Measurements from ENCODE around the gene FGD1. TPM values are rescaled to one million over a fixed set of nuclear protein-coding genes. Genes with fewer than 3 reads are reported as not detected.
A peak's percentile ranks its signal among the peaks of the same experiment; 100 is the strongest.

The FGD1 gene
- total RNA-seq, 6 experiments from 2014 or later = 0.51 to 1.4 (median 0.77) TPM

DNA sequence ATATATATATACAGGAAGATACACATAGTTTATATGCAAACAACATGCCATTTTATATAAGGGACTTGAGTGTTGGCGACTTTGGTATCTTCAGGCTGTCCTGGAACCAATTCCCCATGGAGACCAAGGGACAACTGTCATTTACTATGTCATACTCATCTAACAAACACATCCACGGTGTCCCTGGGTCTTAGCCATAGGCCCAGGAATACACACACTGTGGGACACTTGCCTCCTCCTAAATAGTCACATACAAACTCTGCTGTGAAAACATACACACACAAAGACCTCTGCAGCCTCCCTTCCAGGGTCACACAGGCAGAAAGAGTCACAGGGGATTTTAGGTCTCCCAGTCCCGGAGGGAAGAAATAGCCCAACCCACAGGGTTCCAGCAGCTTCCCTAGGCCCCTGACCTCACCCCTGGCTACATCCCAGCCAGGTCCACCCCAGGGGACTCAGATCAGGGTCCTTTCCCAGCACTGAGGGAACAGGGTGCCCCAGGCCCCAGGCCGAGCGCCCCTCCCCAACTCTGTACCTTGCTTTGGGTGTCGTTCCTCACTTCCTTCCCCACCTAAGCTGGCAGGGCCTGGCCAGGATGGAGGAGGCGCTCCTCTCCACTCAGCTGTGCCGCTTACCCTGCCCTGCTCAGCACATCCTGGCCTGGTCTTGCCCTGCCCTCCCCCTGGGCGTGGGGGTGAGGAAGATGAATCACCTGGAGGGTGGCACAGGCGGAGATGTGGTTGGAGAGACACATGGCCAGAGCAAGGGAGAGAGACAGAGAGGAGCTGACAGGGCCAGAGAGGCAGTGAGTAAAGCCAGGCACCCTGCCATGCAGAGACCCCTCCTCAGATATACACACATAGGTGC is 21.8 kb downstream of the FGD1 start:
- H3K27ac ChIP-seq = no peak overlapping the region
- peak in 1 of 4 donors; percentile 15 for ATAC-seq
- H3K36me3 ChIP-seq = no peaks in the 10 kb centered on the region
- no peaks in the 10 kb centered on the region for H3K9me3 ChIP-seq
- TF ChIP-seq, protein P1, sequence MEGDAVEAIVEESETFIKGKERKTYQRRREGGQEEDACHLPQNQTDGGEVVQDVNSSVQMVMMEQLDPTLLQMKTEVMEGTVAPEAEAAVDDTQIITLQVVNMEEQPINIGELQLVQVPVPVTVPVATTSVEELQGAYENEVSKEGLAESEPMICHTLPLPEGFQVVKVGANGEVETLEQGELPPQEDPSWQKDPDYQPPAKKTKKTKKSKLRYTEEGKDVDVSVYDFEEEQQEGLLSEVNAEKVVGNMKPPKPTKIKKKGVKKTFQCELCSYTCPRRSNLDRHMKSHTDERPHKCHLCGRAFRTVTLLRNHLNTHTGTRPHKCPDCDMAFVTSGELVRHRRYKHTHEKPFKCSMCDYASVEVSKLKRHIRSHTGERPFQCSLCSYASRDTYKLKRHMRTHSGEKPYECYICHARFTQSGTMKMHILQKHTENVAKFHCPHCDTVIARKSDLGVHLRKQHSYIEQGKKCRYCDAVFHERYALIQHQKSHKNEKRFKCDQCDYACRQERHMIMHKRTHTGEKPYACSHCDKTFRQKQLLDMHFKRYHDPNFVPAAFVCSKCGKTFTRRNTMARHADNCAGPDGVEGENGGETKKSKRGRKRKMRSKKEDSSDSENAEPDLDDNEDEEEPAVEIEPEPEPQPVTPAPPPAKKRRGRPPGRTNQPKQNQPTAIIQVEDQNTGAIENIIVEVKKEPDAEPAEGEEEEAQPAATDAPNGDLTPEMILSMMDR (IDR thresholded peaks at IDR 0.05) = no peak
- TF ChIP-seq POLR2A (IDR thresholded peaks at IDR 0.05) = no peak
- WGBS (ENCODE audit: insufficient coverage, low coverage, low lambda C conversion rate, missing lambda C conversion rate) = 80% methylated on average over 6 of the region's 10 CpGs
- intact Hi-C loops (cut with DNase I) = no loop called here
- H3K4me3 ChIP-seq = no peak overlapping the region
- DNase-seq = no peak
- no peaks in the 10 kb centered on the region for H3K4me1 ChIP-seq
- no peaks in the 10 kb centered on the region for H3K27me3 ChIP-seq

DNA sequence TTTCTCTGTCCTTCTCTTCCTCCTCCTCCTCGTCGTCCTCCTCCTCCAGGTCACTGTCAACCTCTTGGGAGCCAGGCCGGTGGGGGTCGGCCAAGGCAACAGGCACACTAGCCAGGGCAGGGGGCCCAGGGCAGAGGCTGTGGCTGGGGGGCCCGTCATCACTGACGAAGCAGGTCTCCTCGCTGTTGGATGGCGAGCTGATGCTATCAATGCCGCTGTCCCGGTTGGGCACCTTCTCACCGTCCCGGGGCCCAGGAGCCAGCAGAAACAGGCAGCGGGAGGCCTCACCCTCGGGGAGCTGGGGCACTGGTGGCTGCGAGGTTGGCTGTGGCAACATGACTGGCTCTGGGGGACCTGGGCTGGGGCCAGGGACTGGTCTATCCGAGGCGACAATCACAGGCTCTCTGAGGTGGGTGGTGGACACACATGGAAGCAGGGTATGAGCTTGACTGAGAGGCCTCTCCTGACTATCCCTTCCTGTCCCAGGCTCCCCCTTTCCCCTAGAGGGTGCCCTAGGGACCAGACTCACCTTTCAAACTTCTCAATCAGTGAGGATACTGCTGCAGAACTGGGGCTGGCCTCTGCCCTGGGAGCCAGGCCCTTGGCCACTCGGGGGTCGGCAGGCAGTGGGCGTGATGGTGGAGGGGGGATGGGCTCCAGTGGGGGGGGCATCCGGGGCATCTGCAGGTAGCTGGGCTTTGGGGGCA is 25.8 kb downstream of the FGD1 start:
- TF ChIP-seq, protein P1 (IDR thresholded peaks at IDR 0.05) = no peak
- no peak for TF ChIP-seq POLR2A (IDR thresholded peaks at IDR 0.05)
- 72% methylated on average over 7 of the region's 21 CpGs for WGBS (ENCODE audit: insufficient coverage, low coverage, low lambda C conversion rate, missing lambda C conversion rate)
- H3K36me3 ChIP-seq = no peaks in the 10 kb centered on the region
- ATAC-seq (peak in 1 of 4 donors; percentile 9), DNase-seq (no peak)
- no peaks in the 10 kb centered on the region for H3K9me3 ChIP-seq
- no peaks in the 10 kb centered on the region for H3K27me3 ChIP-seq
- no peak overlapping the region for H3K27ac ChIP-seq
- no peaks in the 10 kb centered on the region for H3K4me1 ChIP-seq
- H3K4me3 ChIP-seq = no peak overlapping the region
- intact Hi-C loops (cut with DNase I) = no loop called here

DNA sequence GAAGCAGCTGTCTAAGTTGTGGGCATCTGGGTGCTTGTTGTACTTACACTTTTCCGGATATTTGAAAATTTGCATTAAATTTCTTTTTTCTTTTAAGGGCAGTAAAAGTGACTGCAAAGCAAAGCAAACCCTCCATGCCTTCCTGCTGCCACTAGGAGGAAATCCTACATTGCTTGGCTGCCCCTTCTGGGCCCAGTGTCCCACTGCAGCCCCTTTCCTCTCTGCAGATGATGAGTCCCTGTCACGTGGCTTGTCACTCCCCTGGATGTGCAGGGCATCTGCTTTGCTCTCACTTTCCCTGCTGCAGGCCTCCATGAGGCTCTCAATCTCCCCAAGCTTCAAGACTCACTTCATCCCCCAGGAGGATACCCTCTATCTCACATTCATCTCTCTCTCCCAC is 43.1 kb downstream of the FGD1 start:
- H3K4me1 ChIP-seq = no peaks in the 10 kb centered on the region
- ATAC-seq (no peak), DNase-seq (no peak)
- intact Hi-C loops (cut with DNase I) = no loop called here
- H3K4me3 ChIP-seq = no peak overlapping the region
- WGBS (ENCODE audit: insufficient coverage, low coverage, low lambda C conversion rate, missing lambda C conversion rate) = 45% methylated on average over 2 of the region's 2 CpGs
- H3K27ac ChIP-seq = no peak overlapping the region
- no peaks in the 10 kb centered on the region for H3K36me3 ChIP-seq
- H3K9me3 ChIP-seq = no peaks in the 10 kb centered on the region
- no peaks in the 10 kb centered on the region for H3K27me3 ChIP-seq
- no peak for TF ChIP-seq POLR2A (IDR thresholded peaks at IDR 0.05)
- TF ChIP-seq, protein P1 (IDR thresholded peaks at IDR 0.05) = no peak

DNA sequence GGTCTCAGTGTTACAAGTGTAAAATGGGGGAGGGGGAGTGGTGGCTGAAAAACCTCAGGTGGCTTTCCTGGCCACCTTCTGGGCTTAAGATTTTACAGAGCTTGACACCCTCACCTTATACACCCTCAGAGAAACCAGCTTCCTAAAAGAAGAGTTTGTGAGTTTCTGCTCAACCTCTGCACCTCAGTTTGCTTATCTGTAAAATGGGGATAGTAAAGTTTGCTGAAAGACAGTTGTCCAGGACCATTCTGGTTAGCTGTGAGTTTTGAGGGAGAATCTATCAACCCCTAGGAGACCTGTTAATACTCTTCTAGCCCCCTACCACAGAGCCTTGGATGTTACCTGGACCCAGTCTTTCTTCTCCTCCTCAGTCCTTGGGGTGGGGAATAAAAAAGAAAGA is 46.1 kb downstream of the FGD1 start:
- H3K4me1 ChIP-seq = no peaks in the 10 kb centered on the region
- ATAC-seq (no peak), DNase-seq (no peak)
- no peak overlapping the region for H3K4me3 ChIP-seq
- no peaks in the 10 kb centered on the region for H3K36me3 ChIP-seq
- H3K27ac ChIP-seq = no peak overlapping the region
- H3K9me3 ChIP-seq = no peaks in the 10 kb centered on the region
- intact Hi-C loops (cut with DNase I) = no loop called here
- no peaks in the 10 kb centered on the region for H3K27me3 ChIP-seq
- TF ChIP-seq POLR2A (IDR thresholded peaks at IDR 0.05) = no peak
- TF ChIP-seq, protein P1 (IDR thresholded peaks at IDR 0.05) = no peak
